ENCODE data around the gene ANKRD13A. TPM values are rescaled to one million over a fixed set of nuclear protein-coding genes. Genes with fewer than 3 reads are reported as not detected.

Gene ANKRD13A
- total and polyA plus RNA-seq, 2 donors (not counting 3 experiments of a cell fraction or from before 2014, with no cell fraction given): 37.0 to 43.9 TPM

DNA sequence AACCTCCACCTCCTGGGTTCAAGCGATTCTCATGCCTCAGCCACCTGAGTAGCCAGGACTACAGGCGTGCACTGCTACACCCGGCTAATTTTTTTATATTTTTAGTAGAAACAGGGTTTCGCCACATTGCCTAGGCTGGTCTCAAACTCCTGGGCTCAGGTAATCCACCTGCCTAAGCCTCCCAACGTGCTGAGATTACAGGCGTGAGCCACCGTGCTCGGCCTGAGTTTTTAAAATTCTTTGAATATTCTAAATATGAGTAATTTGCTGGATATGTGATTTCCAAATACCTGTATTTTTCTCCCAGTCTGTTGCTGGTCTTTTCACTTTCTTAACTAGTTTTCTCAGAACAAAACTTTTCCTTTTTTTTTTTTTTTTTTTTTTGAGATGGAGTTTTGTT is 30.4 kb upstream of the ANKRD13A start:
- Histone ChIP-seq H3K4me1 (ENCODE audit: control insufficient read depth, extremely low read depth, insufficient read depth, low read length) (peaks cover 11% of the 10 kb centered on the region), H3K9ac (replicated peaks; ENCODE audit: extremely low read depth, insufficient read depth, low read length) (no peak overlapping the region), H3K9me3 (replicated peaks; ENCODE audit: control insufficient read depth, insufficient read depth, low read length) (no peaks in the 10 kb centered on the region), H3K9me1 (replicated peaks; ENCODE audit: control insufficient read depth, extremely low read depth, insufficient read depth, low read length) (no peaks in the 10 kb centered on the region), H4K20me1 (replicated peaks; ENCODE audit: control insufficient read depth, extremely low read depth, insufficient read depth, low read length) (no peaks in the 10 kb centered on the region), H3K36me3 (ENCODE audit: control insufficient read depth in 2 of 2, extremely low read depth in 1 of 2, insufficient read depth in 2 of 2, low read length in 2 of 2) (peaks cover 8 to 9% of the 10 kb centered on the region in 2 experiments), H3K4me3 (replicated peaks in 1 of 3; ENCODE audit: insufficient read depth in 1 of 3, low read depth in 1 of 3, low read length in 3 of 3) (no peak overlapping the region), H3K4me2 (ENCODE audit: insufficient read depth, low read length) (no peak overlapping the region), H3K79me2 (ENCODE audit: control insufficient read depth, insufficient read depth, low read length) (no peaks in the 10 kb centered on the region), H3K27ac (ENCODE audit: insufficient read depth, low read depth, low read length) (no peak overlapping the region), H2AFZ (ENCODE audit: low read depth, low read length) (no peak overlapping the region), H3K27me3 (ENCODE audit: control insufficient read depth in 2 of 2, insufficient read depth in 2 of 2, low read length in 2 of 2) (no peaks in the 10 kb centered on the region)
- dilution Hi-C loops (cut with MboI; ENCODE audit: extremely low pct_ligation_motif_present, low sequenced_read_pairs) (no loop called here), intact Hi-C loops (cut with micrococcal nuclease) (no loop called here)
- DNase-seq (ENCODE audit: low read depth, low spot score) (no peak), FAIRE-seq (no peak)
- CTCF ChIA-PET: no interaction called here
- no TSS peak for BruUV-seq (replicated peaks)
- TF ChIP-seq EZH2 (IDR thresholded peaks at IDR 0.05; ENCODE audit: borderline replicate concordance, low read depth, low read length, severe bottlenecking) (no peak), POLR2AphosphoS5 (IDR thresholded peaks at IDR 0.05; ENCODE audit: insufficient read depth, low read depth, low read length) (no peak), MYC (IDR thresholded peaks at IDR 0.05; ENCODE audit: low read depth, low read length) (no peak), POLR2A (IDR thresholded peaks at IDR 0.05; ENCODE audit: low read depth, low read length) (no peak), FOS (IDR thresholded peaks at IDR 0.05; ENCODE audit: borderline replicate concordance, insufficient read depth, low read length) (no peak), GATA2 (IDR thresholded peaks at IDR 0.05; ENCODE audit: insufficient read depth, insufficient read length, low read depth, low read length) (no peak), JUN (IDR thresholded peaks at IDR 0.05; ENCODE audit: borderline replicate concordance, insufficient read depth, insufficient read length, low read depth) (no peak)
- TF ChIP-seq, protein P1, sequence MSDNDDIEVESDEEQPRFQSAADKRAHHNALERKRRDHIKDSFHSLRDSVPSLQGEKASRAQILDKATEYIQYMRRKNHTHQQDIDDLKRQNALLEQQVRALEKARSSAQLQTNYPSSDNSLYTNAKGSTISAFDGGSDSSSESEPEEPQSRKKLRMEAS (IDR thresholded peaks at IDR 0.05; ENCODE audit: insufficient read depth, insufficient read length): no peak
- TF ChIP-seq, protein P2, sequence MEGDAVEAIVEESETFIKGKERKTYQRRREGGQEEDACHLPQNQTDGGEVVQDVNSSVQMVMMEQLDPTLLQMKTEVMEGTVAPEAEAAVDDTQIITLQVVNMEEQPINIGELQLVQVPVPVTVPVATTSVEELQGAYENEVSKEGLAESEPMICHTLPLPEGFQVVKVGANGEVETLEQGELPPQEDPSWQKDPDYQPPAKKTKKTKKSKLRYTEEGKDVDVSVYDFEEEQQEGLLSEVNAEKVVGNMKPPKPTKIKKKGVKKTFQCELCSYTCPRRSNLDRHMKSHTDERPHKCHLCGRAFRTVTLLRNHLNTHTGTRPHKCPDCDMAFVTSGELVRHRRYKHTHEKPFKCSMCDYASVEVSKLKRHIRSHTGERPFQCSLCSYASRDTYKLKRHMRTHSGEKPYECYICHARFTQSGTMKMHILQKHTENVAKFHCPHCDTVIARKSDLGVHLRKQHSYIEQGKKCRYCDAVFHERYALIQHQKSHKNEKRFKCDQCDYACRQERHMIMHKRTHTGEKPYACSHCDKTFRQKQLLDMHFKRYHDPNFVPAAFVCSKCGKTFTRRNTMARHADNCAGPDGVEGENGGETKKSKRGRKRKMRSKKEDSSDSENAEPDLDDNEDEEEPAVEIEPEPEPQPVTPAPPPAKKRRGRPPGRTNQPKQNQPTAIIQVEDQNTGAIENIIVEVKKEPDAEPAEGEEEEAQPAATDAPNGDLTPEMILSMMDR (IDR thresholded peaks at IDR 0.05; ENCODE audit: extremely low read depth in 1 of 2, insufficient read depth in 1 of 2, low read depth in 1 of 2, low read length in 2 of 2): no peak
- POLR2A ChIA-PET: no interaction called here
